Mesendoderm (in vitro differentiated cells): ENCODE data around the gene SNN. TPM values are rescaled to one million over a fixed set of nuclear protein-coding genes. Genes with fewer than 3 reads are reported as not detected.

Experiments used
- DNase-seq: peaks from one replicate; pipeline ENCODE4 v3.0.0; 2013
- H2AK5ac ChIP-seq: 2 replicates; pipeline ENCODE4 v1.6.1; 2013; ENCODE audit warnings: low read length, inconsistent platforms
- H2BK120ac ChIP-seq: 2 replicates; pipeline ENCODE4 v1.6.1; 2013; ENCODE audit warnings: low read depth, mild to moderate bottlenecking, low read length, moderate library complexity, mixed read lengths
- H2BK15ac ChIP-seq: replicated peaks from 2 replicates; pipeline ENCODE4 v1.6.1; 2013; ENCODE audit warnings: low read depth, mild to moderate bottlenecking, moderate library complexity
- H2BK5ac ChIP-seq: 2 replicates; pipeline ENCODE4 v1.6.1; 2013; ENCODE audit warnings: low read length, inconsistent platforms
- H3K18ac ChIP-seq: 2 replicates; pipeline ENCODE4 v1.6.1; 2013; ENCODE audit warnings: mild to moderate bottlenecking, low read length, mixed read lengths
- H3K23ac ChIP-seq: one replicate; pipeline ENCODE4 v1.6.1; 2013; ENCODE audit warnings: low read length
- H3K27ac ChIP-seq: 2 replicates; pipeline ENCODE4 v1.5.1; 2013; ENCODE audit warnings: low read depth, mild to moderate bottlenecking, inconsistent platforms, low read length, moderate library complexity
- H3K27me3 ChIP-seq: 2 replicates; pipeline ENCODE4 v1.6.1; 2013; ENCODE audit warnings: low read length, control low read depth, mild to moderate bottlenecking, inconsistent platforms; ENCODE audit not compliant: insufficient read depth, poor library complexity
- H3K36me3 ChIP-seq: 2 replicates; pipeline ENCODE4 v1.6.1; 2013; ENCODE audit warnings: low read length, inconsistent platforms; ENCODE audit not compliant: control insufficient read depth, insufficient read depth
- H3K4ac ChIP-seq: one replicate; pipeline ENCODE4 v1.6.1; 2013; ENCODE audit warnings: low read depth, mild to moderate bottlenecking, low read length, moderate library complexity
- H3K4me1 ChIP-seq: 2 replicates; pipeline ENCODE4 v1.6.1; 2013; ENCODE audit warnings: low read depth, low read length, inconsistent platforms; ENCODE audit not compliant: control insufficient read depth
- H3K4me2 ChIP-seq: 2 replicates; pipeline ENCODE4 v1.6.1; 2013; ENCODE audit warnings: low read length
- H3K4me3 ChIP-seq: 2 replicates; pipeline ENCODE4 v1.5.1; 2013; ENCODE audit warnings: mild to moderate bottlenecking, low read length
- H3K56ac ChIP-seq: one replicate; pipeline ENCODE4 v1.6.1; 2013; ENCODE audit warnings: low read length
- H3K79me1 ChIP-seq: 2 replicates; pipeline ENCODE4 v1.6.1; 2013; ENCODE audit warnings: low read length, inconsistent platforms
- H3K79me2 ChIP-seq: 2 replicates; pipeline ENCODE4 v1.6.1; 2013; ENCODE audit warnings: mild to moderate bottlenecking, low read length; ENCODE audit not compliant: control insufficient read depth, insufficient read depth
- H3K9ac ChIP-seq: 2 replicates; pipeline ENCODE4 v1.6.1; 2013; ENCODE audit warnings: low read length, inconsistent platforms
- H4K5ac ChIP-seq: one replicate; pipeline ENCODE4 v1.6.1; 2013; ENCODE audit warnings: low read length
- H4K8ac ChIP-seq: one replicate; pipeline ENCODE4 v1.6.1; 2013; ENCODE audit warnings: low read depth, mild to moderate bottlenecking, control low read depth, low read length, moderate library complexity
- WGBS: extraction: QIAGEN DNeasy Blood & Tissue Kit; methylation state at CpG from one replicate; pipeline ENCODE4 v1.1.7; 2013; ENCODE audit warnings: low lambda C conversion rate, missing lambda C conversion rate; ENCODE audit not compliant: insufficient coverage; ENCODE audit errors: extremely low coverage; 5-methylcytosine and 5-hydroxymethylcytosine counted together
- polyA plus RNA-seq, 2 experiments: library from polyadenylated mRNA; stranded (reverse); fragments of 200-250 nt; gene quantifications; one replicate each; pipeline ENCODE4 v1.2.3, GENCODE V29; 2013

Gene SNN
- polyA plus RNA-seq (2013, experiment 1 of 2) = 30.3 TPM
- 30.0 TPM for polyA plus RNA-seq (2013, experiment 2 of 2)

GRCh38 chr16:11667824-11668622 is at the start of gene SNN:
SNN (plus strand) TSS chr16:11668455; CDS start chr16:11676060, 7,605 bp downstream.
- Histone ChIP-seq H2AK5ac (no peak within 1 kb of the TSS), H3K4ac (peak within 1 kb of the TSS; percentile 71), H3K27me3 (no peaks in the 10 kb centered on the region), H3K4me1 (peaks cover 4% of the 10 kb centered on the region), H3K56ac (peak within 1 kb of the TSS; percentile 99), H2BK5ac (no peak within 1 kb of the TSS), H3K4me2 (peak within 1 kb of the TSS; percentile 91), H3K79me2 (peaks cover 40% of the 10 kb centered on the region), H3K4me3 (peak within 1 kb of the TSS; percentile 82), H2BK15ac (no peak within 1 kb of the TSS), H3K9ac (peak within 1 kb of the TSS; percentile 93), H3K79me1 (peaks cover 25% of the 10 kb centered on the region), H4K5ac (no peak within 1 kb of the TSS), H4K8ac (no peak within 1 kb of the TSS), H3K18ac (peak within 1 kb of the TSS; percentile 71), H3K23ac (peak within 1 kb of the TSS; percentile 45), H3K27ac (no peak within 1 kb of the TSS), H3K36me3 (no peaks in the 10 kb centered on the region), H2BK120ac (no peak within 1 kb of the TSS)
- DNase-seq = peak; percentile 92
- WGBS = no CpG with 5 or more reads among the region's 93 CpGs

GRCh38 chr16:11619327-11619851 is 48.9 kb upstream of the SNN start:
- no peak overlapping the region for H3K23ac ChIP-seq
- H3K36me3 ChIP-seq = no peaks in the 10 kb centered on the region
- H3K9ac ChIP-seq = no peak overlapping the region
- no peak overlapping the region for H3K18ac ChIP-seq
- DNase-seq = no peak
- H4K5ac ChIP-seq = no peak overlapping the region
- no peak overlapping the region for H3K56ac ChIP-seq
- no peaks in the 10 kb centered on the region for H3K79me2 ChIP-seq
- H3K4me3 ChIP-seq = no peak overlapping the region
- no peak overlapping the region for H2BK5ac ChIP-seq
- H3K79me1 ChIP-seq = no peaks in the 10 kb centered on the region
- no CpG with 5 or more reads among the region's 2 CpGs for WGBS
- no peak overlapping the region for H3K4me2 ChIP-seq
- no peak overlapping the region for H2BK15ac ChIP-seq
- H4K8ac ChIP-seq = no peak overlapping the region
- H3K27me3 ChIP-seq = no peaks in the 10 kb centered on the region
- no peak overlapping the region for H2BK120ac ChIP-seq
- H3K4ac ChIP-seq = no peak overlapping the region
- no peak overlapping the region for H3K27ac ChIP-seq
- H3K4me1 ChIP-seq = peaks cover 4% of the 10 kb centered on the region
- no peak overlapping the region for H2AK5ac ChIP-seq

GRCh38 chr16:11620243-11621003 is 47.8 kb upstream of the SNN start:
- no peak overlapping the region for H3K4me2 ChIP-seq
- H3K23ac ChIP-seq = no peak overlapping the region
- no peak overlapping the region for H2BK120ac ChIP-seq
- no peak overlapping the region for H2BK15ac ChIP-seq
- H2BK5ac ChIP-seq = no peak overlapping the region
- H4K8ac ChIP-seq = no peak overlapping the region
- DNase-seq = no peak
- no peak overlapping the region for H4K5ac ChIP-seq
- no peak overlapping the region for H3K56ac ChIP-seq
- no peak overlapping the region for H3K18ac ChIP-seq
- no peak overlapping the region for H2AK5ac ChIP-seq
- H3K4me3 ChIP-seq = no peak overlapping the region
- H3K36me3 ChIP-seq = no peaks in the 10 kb centered on the region
- no peaks in the 10 kb centered on the region for H3K79me2 ChIP-seq
- H3K4me1 ChIP-seq = peaks cover 4% of the 10 kb centered on the region
- H3K79me1 ChIP-seq = no peaks in the 10 kb centered on the region
- no peak overlapping the region for H3K27ac ChIP-seq
- no peak overlapping the region for H3K9ac ChIP-seq
- H3K27me3 ChIP-seq = no peaks in the 10 kb centered on the region
- H3K4ac ChIP-seq = no peak overlapping the region
- no CpG with 5 or more reads among the region's 8 CpGs for WGBS

GRCh38 chr16:11621539-11621919 is 46.7 kb upstream of the SNN start:
- no CpG with 5 or more reads among the region's 6 CpGs for WGBS
- H3K27ac ChIP-seq = no peak overlapping the region

GRCh38 chr16:11621920-11622651 is 46.2 kb upstream of the SNN start:
- Histone ChIP-seq H2AK5ac (no peak overlapping the region), H4K5ac (no peak overlapping the region), H2BK5ac (no peak overlapping the region), H3K4me2 (no peak overlapping the region), H2BK15ac (no peak overlapping the region), H3K27me3 (no peaks in the 10 kb centered on the region), H3K18ac (no peak overlapping the region), H3K4me1 (no peaks in the 10 kb centered on the region), H3K27ac (no peak overlapping the region), H3K4me3 (no peak overlapping the region), H3K23ac (no peak overlapping the region), H4K8ac (no peak overlapping the region), H2BK120ac (no peak overlapping the region), H3K9ac (no peak overlapping the region), H3K4ac (no peak overlapping the region), H3K56ac (no peak overlapping the region), H3K79me2 (no peaks in the 10 kb centered on the region), H3K79me1 (no peaks in the 10 kb centered on the region), H3K36me3 (no peaks in the 10 kb centered on the region)
- no peak for DNase-seq
- no CpG with 5 or more reads among the region's 19 CpGs for WGBS

More at GRCh38 chr16:11621539-11621919, 46.7 kb upstream of the SNN start:
- no peak overlapping the region for H2BK120ac ChIP-seq
- no peak for DNase-seq
- H2BK15ac ChIP-seq = no peak overlapping the region
- H3K9ac ChIP-seq = no peak overlapping the region
- H3K4me1 ChIP-seq = no peaks in the 10 kb centered on the region
- no peak overlapping the region for H4K5ac ChIP-seq
- no peak overlapping the region for H2BK5ac ChIP-seq
- no peak overlapping the region for H4K8ac ChIP-seq
- no peak overlapping the region for H3K4ac ChIP-seq
- H3K23ac ChIP-seq = no peak overlapping the region
- H3K18ac ChIP-seq = no peak overlapping the region
- H3K27me3 ChIP-seq = no peaks in the 10 kb centered on the region
- H3K4me2 ChIP-seq = no peak overlapping the region
- no peak overlapping the region for H3K4me3 ChIP-seq
- H3K36me3 ChIP-seq = no peaks in the 10 kb centered on the region
- no peak overlapping the region for H3K56ac ChIP-seq
- no peaks in the 10 kb centered on the region for H3K79me1 ChIP-seq
- no peak overlapping the region for H2AK5ac ChIP-seq
- H3K79me2 ChIP-seq = no peaks in the 10 kb centered on the region
